DOHH2 (cell line): ENCODE measurements around the gene ISL2.

ENCODE experiments used
- H3F3A ChIP-seq: fragments of 200-600 bp; sonication (generic), shearing (Covaris generic); 2 replicates; pipeline ENCODE4 v1.6.0; 2016; ENCODE audit warnings: antibody characterized with exemption, mild to moderate bottlenecking; ENCODE audit not compliant: control insufficient read depth, insufficient read depth
- H3K27ac ChIP-seq: fragments of 200-600 bp; sonication (generic); 2 replicates; pipeline ENCODE4 v1.5.1; 2014; ENCODE audit warnings: low read depth, mild to moderate bottlenecking, low read length, moderate library complexity
- H3K27me3 ChIP-seq: fragments of 200-600 bp; sonication (generic); 2 replicates; pipeline ENCODE4 v1.6.1; 2014; ENCODE audit warnings: mild to moderate bottlenecking, low read length, mixed read lengths; ENCODE audit not compliant: control insufficient read depth
- H3K36me3 ChIP-seq: fragments of 200-600 bp; sonication (generic); 2 replicates; pipeline ENCODE4 v1.6.1; 2014; ENCODE audit warnings: mild to moderate bottlenecking, low read length, moderate library complexity, mixed read lengths; ENCODE audit not compliant: control insufficient read depth
- H3K4me1 ChIP-seq: fragments of 200-600 bp; sonication (generic); 2 replicates; pipeline ENCODE4 v1.6.1; 2014; ENCODE audit warnings: mild to moderate bottlenecking, low read length, mixed read lengths; ENCODE audit not compliant: control insufficient read depth
- H3K4me2 ChIP-seq: fragments of 200-600 bp; sonication (generic); 2 replicates; pipeline ENCODE4 v1.6.0; 2014; ENCODE audit warnings: mild to moderate bottlenecking, low read length, moderate library complexity
- H3K4me3 ChIP-seq: fragments of 200-600 bp; sonication (generic); 2 replicates; pipeline ENCODE4 v1.5.1; 2014; ENCODE audit warnings: mild to moderate bottlenecking, low read length, mixed read lengths
- H3K79me2 ChIP-seq: fragments of 200-600 bp; sonication (generic); 2 replicates; pipeline ENCODE4 v1.6.1; 2014; ENCODE audit warnings: mild to moderate bottlenecking, low read length, mixed read lengths; ENCODE audit not compliant: control insufficient read depth
- H3K9me2 ChIP-seq: fragments of 200-600 bp; sonication (generic); replicated peaks from 2 replicates; pipeline ENCODE4 v1.6.1; 2014; ENCODE audit warnings: mild to moderate bottlenecking, low read length, mixed read lengths; ENCODE audit not compliant: control insufficient read depth
- H3K9me3 ChIP-seq: fragments of 200-600 bp; sonication (generic); 2 replicates; pipeline ENCODE4 v1.6.1; 2014; ENCODE audit warnings: antibody characterized with exemption, low read length, mixed read lengths; ENCODE audit not compliant: control insufficient read depth, insufficient read depth
- H4K20me1 ChIP-seq: fragments of 200-600 bp; sonication (generic); 2 replicates; pipeline ENCODE4 v1.6.0; 2014; ENCODE audit warnings: low read depth, mild to moderate bottlenecking, antibody characterized with exemption, low read length, moderate library complexity; ENCODE audit not compliant: control insufficient read depth, insufficient read depth
- EZH2phosphoT487 ChIP-seq: fragments of 200-600 bp; sonication (generic); IDR thresholded peaks from 2 replicates; pipeline ENCODE4 v1.6.1; 2017; ENCODE audit warnings: borderline replicate concordance, mild to moderate bottlenecking, antibody characterized with exemption, low read length, moderate library complexity, mixed read lengths
- TF ChIP-seq, protein P1 (sequence below): fragments of 200-600 bp; sonication (generic); IDR thresholded peaks from one replicate; pipeline ENCODE4 v1.5.1; 2014; ENCODE audit warnings: antibody characterized with exemption, mild to moderate bottlenecking, low read depth, low read length; ENCODE audit not compliant: poor library complexity, severe bottlenecking

ISL2 gene

DNA sequence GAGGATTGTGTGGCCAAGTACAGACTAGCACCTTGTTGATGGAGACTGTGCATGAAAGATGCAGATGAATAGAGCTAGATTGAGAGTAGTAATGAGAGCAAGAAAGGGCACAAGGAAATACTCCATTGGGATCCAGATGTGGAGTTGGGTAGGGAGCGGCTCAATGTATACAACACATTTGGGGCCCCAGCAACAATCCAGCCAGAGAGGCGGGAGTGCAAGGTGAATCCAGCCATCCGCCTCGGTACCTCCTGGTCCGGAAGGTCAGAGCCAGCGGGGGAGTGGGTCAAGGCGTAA lies 9.0 kb downstream of the ISL2 start:
- TF ChIP-seq EZH2phosphoT487: no peak
- TF ChIP-seq, protein P1, sequence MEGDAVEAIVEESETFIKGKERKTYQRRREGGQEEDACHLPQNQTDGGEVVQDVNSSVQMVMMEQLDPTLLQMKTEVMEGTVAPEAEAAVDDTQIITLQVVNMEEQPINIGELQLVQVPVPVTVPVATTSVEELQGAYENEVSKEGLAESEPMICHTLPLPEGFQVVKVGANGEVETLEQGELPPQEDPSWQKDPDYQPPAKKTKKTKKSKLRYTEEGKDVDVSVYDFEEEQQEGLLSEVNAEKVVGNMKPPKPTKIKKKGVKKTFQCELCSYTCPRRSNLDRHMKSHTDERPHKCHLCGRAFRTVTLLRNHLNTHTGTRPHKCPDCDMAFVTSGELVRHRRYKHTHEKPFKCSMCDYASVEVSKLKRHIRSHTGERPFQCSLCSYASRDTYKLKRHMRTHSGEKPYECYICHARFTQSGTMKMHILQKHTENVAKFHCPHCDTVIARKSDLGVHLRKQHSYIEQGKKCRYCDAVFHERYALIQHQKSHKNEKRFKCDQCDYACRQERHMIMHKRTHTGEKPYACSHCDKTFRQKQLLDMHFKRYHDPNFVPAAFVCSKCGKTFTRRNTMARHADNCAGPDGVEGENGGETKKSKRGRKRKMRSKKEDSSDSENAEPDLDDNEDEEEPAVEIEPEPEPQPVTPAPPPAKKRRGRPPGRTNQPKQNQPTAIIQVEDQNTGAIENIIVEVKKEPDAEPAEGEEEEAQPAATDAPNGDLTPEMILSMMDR: no peak
- H3K27me3 ChIP-seq: peaks cover 10% of the 10 kb centered on the region; the same call in 1 of the 2 replicates
- peaks cover 7% of the 10 kb centered on the region; the same call in 1 of the 2 replicates for H3F3A ChIP-seq
- H3K4me2 ChIP-seq: no peak overlapping the region; the same call in 1 of the 2 replicates
- no peak overlapping the region for H3K4me3 ChIP-seq
- H3K9me2 ChIP-seq: no peaks in the 10 kb centered on the region
- H3K27ac ChIP-seq: no peak overlapping the region
- H3K79me2 ChIP-seq: no peaks in the 10 kb centered on the region
- peaks cover 13% of the 10 kb centered on the region for H3K36me3 ChIP-seq
- H4K20me1 ChIP-seq: no peaks in the 10 kb centered on the region
- no peaks in the 10 kb centered on the region for H3K9me3 ChIP-seq
- H3K4me1 ChIP-seq: peaks cover 6% of the 10 kb centered on the region; the same call in 1 of the 2 replicates

DNA sequence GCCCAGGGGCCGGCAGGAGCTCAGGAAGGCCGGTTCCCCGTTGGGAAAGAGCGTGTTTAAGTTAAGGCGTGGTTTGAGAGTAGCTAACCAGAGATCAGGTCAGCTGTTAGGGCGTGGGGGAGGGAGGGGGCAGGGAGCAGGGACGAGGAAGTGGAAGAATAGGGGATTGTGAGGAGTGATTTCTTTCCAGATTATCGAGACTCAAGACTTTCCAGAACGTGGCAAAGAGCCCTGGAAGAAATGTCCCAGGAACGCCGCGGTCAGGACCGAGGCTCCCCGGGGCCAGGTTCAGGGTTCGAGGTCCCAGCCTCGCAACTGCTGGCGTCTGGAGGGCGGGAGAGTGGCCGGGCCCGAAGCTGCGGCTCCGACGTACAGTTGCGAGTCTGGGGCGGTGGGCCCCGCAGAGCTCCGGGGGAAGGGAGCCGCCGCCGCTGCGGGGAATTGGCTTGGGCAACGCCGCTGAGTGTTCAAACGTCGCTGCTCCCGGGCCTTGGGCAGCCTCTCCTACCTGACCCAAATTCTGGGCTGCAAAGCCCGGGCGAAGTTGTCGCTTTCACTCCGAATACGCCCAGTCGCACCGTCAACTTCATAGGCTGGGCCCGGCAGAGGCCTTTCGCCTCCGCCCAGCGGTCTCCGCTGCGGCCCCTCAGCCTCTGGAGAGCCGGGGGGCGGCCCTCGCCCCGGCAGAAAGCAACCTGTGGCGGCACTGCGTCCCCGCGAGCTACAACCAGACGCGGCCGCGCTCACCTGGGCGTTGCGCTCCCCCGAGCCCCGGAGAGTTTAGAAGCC lies 9.5 kb downstream of the ISL2 start:
- no peaks in the 10 kb centered on the region for H3K79me2 ChIP-seq
- H3K9me3 ChIP-seq: no peaks in the 10 kb centered on the region
- H3K4me2 ChIP-seq: peak overlapping the region; percentile 34
- H3K27ac ChIP-seq: no peak overlapping the region
- no peaks in the 10 kb centered on the region for H4K20me1 ChIP-seq
- no peak overlapping the region; the same call in 1 of the 2 replicates for H3K4me3 ChIP-seq
- H3F3A ChIP-seq: peaks cover 7% of the 10 kb centered on the region; the same call in 1 of the 2 replicates
- no peaks in the 10 kb centered on the region for H3K9me2 ChIP-seq
- no peak for TF ChIP-seq EZH2phosphoT487
- TF ChIP-seq, protein P1: no peak
- peaks cover 6% of the 10 kb centered on the region; the same call in 1 of the 2 replicates for H3K4me1 ChIP-seq
- H3K27me3 ChIP-seq: peaks cover 10% of the 10 kb centered on the region; the same call in 1 of the 2 replicates
- H3K36me3 ChIP-seq: peaks cover 9% of the 10 kb centered on the region

DNA sequence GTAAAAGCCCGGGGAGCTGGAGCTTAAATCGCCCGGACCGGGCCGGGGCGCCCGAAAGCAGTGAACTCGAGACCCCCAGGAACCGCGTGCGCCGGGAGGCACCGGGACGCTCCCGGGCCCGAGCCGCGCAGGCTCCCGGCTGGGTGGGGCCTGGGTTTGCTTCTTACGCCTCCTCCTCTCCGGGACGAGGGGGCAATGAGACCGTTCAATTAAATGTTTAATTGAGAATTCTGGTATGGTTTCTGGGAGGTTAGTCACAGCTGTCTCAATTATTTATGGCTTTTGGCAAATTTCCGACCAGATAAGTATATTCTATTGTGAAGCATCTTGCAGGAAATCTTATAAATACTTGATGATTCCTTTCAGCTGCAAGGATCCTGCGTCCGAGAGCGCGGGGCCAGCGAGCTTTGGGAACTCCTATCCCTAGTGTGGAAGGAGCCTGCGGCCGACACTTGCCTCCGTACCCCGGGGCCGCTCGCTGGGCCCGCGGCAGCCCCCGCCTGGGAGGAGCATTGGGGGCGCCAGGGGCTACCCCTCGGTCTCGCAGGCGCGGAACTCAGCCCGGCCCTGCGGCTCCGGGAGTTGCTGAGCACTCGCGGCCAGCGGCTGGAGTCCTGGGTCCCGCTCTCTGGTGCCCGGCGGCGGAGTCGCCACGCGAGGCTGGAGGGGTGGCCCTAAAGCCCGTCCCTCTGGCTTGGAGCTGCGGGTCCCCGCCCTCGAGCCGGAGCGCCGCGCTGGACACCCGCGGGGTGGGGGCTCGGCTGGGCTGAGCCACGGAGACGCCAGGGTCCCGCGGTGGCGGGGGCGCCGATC lies 10.3 kb downstream of the ISL2 start:
- Histone ChIP-seq H4K20me1 (no peaks in the 10 kb centered on the region), H3K4me2 (peak overlapping the region; percentile 34; the same call in 1 of the 2 replicates)

More for the DNA sequence above, 10.3 kb downstream of the ISL2 start:
- Histone ChIP-seq H3K79me2 (no peaks in the 10 kb centered on the region), H3K4me1 (peaks cover 6% of the 10 kb centered on the region; the same call in 1 of the 2 replicates), H3K9me2 (no peaks in the 10 kb centered on the region), H3K27ac (no peak overlapping the region), H3K36me3 (peaks cover 4% of the 10 kb centered on the region), H3K27me3 (peaks cover 10% of the 10 kb centered on the region; the same call in 1 of the 2 replicates), H3F3A (peaks cover 7% of the 10 kb centered on the region; the same call in 1 of the 2 replicates), H3K4me3 (no peak overlapping the region), H3K9me3 (no peaks in the 10 kb centered on the region)
- TF ChIP-seq, protein P1: no peak
- no peak for TF ChIP-seq EZH2phosphoT487
